Measurements from ENCODE around the gene KCNC3. TPM values are rescaled to one million over a fixed set of nuclear protein-coding genes. Genes with fewer than 3 reads are reported as not detected.

Gene KCNC3
- total and polyA plus RNA-seq, 3 experiments from 2014 or later: 0.68 to 0.73 TPM; not detected in 1

GRCh38 chr19:50371914-50372475 lies 42.8 kb upstream of the KCNC3 start:
- CTCF ChIA-PET: no interaction called here
- H3K27me3 Mint-ChIP-seq: peaks cover 0 to 7% of the 10 kb centered on the region in 2 donors
- no peaks in the 10 kb centered on the region for H3K36me3 ChIP-seq (ENCODE audit: insufficient read depth, low read length)
- no peak overlapping the region for H3K4me3 ChIP-seq (ENCODE audit: low read length)
- POLR2A ChIA-PET: no interaction called here
- H3K27ac ChIP-seq (ENCODE audit: low read depth, low read length): no peak overlapping the region
- H3K27ac Mint-ChIP-seq: no peak overlapping the region
- H3K4me1 ChIP-seq (ENCODE audit: insufficient read depth, low read length): peaks cover 6% of the 10 kb centered on the region
- H3K36me3 Mint-ChIP-seq: peaks cover 0 to 12% (median 2%) of the 10 kb centered on the region in 3 donors
- H3K4me3 Mint-ChIP-seq: no peak overlapping the region
- H3K27me3 ChIP-seq (ENCODE audit: insufficient read depth, low read length, poor library complexity, severe bottlenecking): no peaks in the 10 kb centered on the region
- H3K9me3 Mint-ChIP-seq: no peaks in the 10 kb centered on the region
- H3K9me3 ChIP-seq (ENCODE audit: low read length): no peaks in the 10 kb centered on the region
- H3K4me1 Mint-ChIP-seq: peaks cover 19 to 28% (median 20%) of the 10 kb centered on the region in 3 donors
- DNase-seq: no peak

- Histone ChIP-seq H3K36me3 (ENCODE audit: insufficient read depth, low read length) (no peaks in the 10 kb centered on the region), H3K4me1 (ENCODE audit: insufficient read depth, low read length) (peaks cover 12% of the 10 kb centered on the region), H3K27ac (ENCODE audit: low read depth, low read length) (peak overlapping the region; percentile 72), H3K9me3 (ENCODE audit: low read length) (no peaks in the 10 kb centered on the region), H3K27me3 (ENCODE audit: insufficient read depth, low read length, poor library complexity, severe bottlenecking) (no peaks in the 10 kb centered on the region), H3K4me3 (ENCODE audit: low read length) (peak overlapping the region; percentile 81)
- POLR2A ChIA-PET: interaction anchor here (1.5 kb wide), 1 partner anchor 12 kb away, joined by 7 read pairs; no protein-coding TSS in a partner anchor
- peaks cover 25 to 38% (median 34%) of the 10 kb centered on the region in 3 donors for H3K4me1 Mint-ChIP-seq
- H3K36me3 Mint-ChIP-seq: peaks cover 0 to 6% (median 0%) of the 10 kb centered on the region in 3 donors
- peak overlapping the region; percentile 42 to 96 (median 86) for H3K27ac Mint-ChIP-seq
- DNase-seq: peak; percentile 67 to 84 (median 76)
- CTCF ChIA-PET: interaction anchor here (0.5 to 3.0 kb wide), 10 partner anchors 10 to 414 kb away, joined by 3 to 22 read pairs (median 4); partner anchors contain the start of gene POLD1
- no peaks in the 10 kb centered on the region for H3K9me3 Mint-ChIP-seq
- peaks cover 0 to 3% of the 10 kb centered on the region in 2 donors for H3K27me3 Mint-ChIP-seq
- H3K4me3 Mint-ChIP-seq: peak overlapping the region; percentile 84 to 97 (median 90)
Measured at GRCh38 chr19:50368649-50369570, 39.7 kb upstream of the KCNC3 start.

GRCh38 chr19:50365434-50366306 lies 36.5 kb upstream of the KCNC3 start, which contains the start of gene NAPSA:
NAPSA (minus strand) TSS chr19:50365639; CDS start chr19:50365621, 18 bp downstream.
- Histone ChIP-seq H3K4me1 (ENCODE audit: insufficient read depth, low read length) (peaks cover 30% of the 10 kb centered on the region), H3K9me3 (ENCODE audit: low read length) (no peaks in the 10 kb centered on the region), H3K36me3 (ENCODE audit: insufficient read depth, low read length) (no peaks in the 10 kb centered on the region), H3K27me3 (ENCODE audit: insufficient read depth, low read length, poor library complexity, severe bottlenecking) (no peaks in the 10 kb centered on the region), H3K27ac (ENCODE audit: low read depth, low read length) (no peak within 1 kb of the TSS), H3K4me3 (ENCODE audit: low read length) (no peak within 1 kb of the TSS)
- H3K9me3 Mint-ChIP-seq: no peaks in the 10 kb centered on the region
- peaks cover 36 to 62% (median 57%) of the 10 kb centered on the region in 3 donors for H3K4me1 Mint-ChIP-seq
- H3K27me3 Mint-ChIP-seq: peaks cover 0 to 3% of the 10 kb centered on the region in 2 donors
- ChIA-PET CTCF (interaction anchor here (1.5 to 2.7 kb wide), 2 partner anchors 8 to 95 kb away, joined by 3 to 13 read pairs; no protein-coding TSS in a partner anchor), POLR2A (interaction anchor here (1.4 kb wide), 1 partner anchor 9 kb away, joined by 4 read pairs; no protein-coding TSS in a partner anchor)
- DNase-seq: no peak
- H3K27ac Mint-ChIP-seq: peak within 1 kb of the TSS; percentile 75 to 92 (median 86)
- peaks cover 0 to 6% (median 0%) of the 10 kb centered on the region in 3 donors for H3K36me3 Mint-ChIP-seq
- peak within 1 kb of the TSS; percentile 69 to 85 (median 74) for H3K4me3 Mint-ChIP-seq

- no peaks in the 10 kb centered on the region for H3K36me3 ChIP-seq (ENCODE audit: insufficient read depth, low read length)
- Mint-ChIP-seq H3K27ac (peak overlapping the region in 6 of 8 donors; percentile 7 to 89 (median 42)), H3K27me3 (peaks cover 0 to 1% of the 10 kb centered on the region in 2 donors), H3K9me3 (no peaks in the 10 kb centered on the region), H3K4me3 (peak overlapping the region in 3 of 7 donors; percentile 25 to 47 (median 33)), H3K4me1 (peaks cover 36 to 70% (median 64%) of the 10 kb centered on the region in 3 donors), H3K36me3 (peaks cover 0 to 6% (median 4%) of the 10 kb centered on the region in 3 donors)
- DNase-seq: no peak
- CTCF ChIA-PET: no interaction called here
- no peaks in the 10 kb centered on the region for H3K27me3 ChIP-seq (ENCODE audit: insufficient read depth, low read length, poor library complexity, severe bottlenecking)
- peaks cover 49% of the 10 kb centered on the region for H3K4me1 ChIP-seq (ENCODE audit: insufficient read depth, low read length)
- peak overlapping the region; percentile 25 for H3K27ac ChIP-seq (ENCODE audit: low read depth, low read length)
- H3K9me3 ChIP-seq (ENCODE audit: low read length): no peaks in the 10 kb centered on the region
- POLR2A ChIA-PET: no interaction called here
- H3K4me3 ChIP-seq (ENCODE audit: low read length): no peak overlapping the region
Measured at GRCh38 chr19:50362656-50363424, 33.7 kb upstream of the KCNC3 start.

GRCh38 chr19:50362030-50362412 lies 32.8 kb upstream of the KCNC3 start:
- no peaks in the 10 kb centered on the region for H3K9me3 ChIP-seq (ENCODE audit: low read length)
- POLR2A ChIA-PET: interaction anchor here (0.7 to 1.4 kb wide), 2 partner anchors 14 to 22 kb away, joined by 3 to 4 read pairs; partner anchors contain the start of genes NR1H2 and POLD1
- DNase-seq: no peak
- H3K27me3 Mint-ChIP-seq: peaks cover 0 to 1% of the 10 kb centered on the region in 2 donors
- no peaks in the 10 kb centered on the region for H3K36me3 ChIP-seq (ENCODE audit: insufficient read depth, low read length)
- H3K4me3 ChIP-seq (ENCODE audit: low read length): no peak overlapping the region
- no peaks in the 10 kb centered on the region for H3K27me3 ChIP-seq (ENCODE audit: insufficient read depth, low read length, poor library complexity, severe bottlenecking)
- peaks cover 39 to 71% (median 70%) of the 10 kb centered on the region in 3 donors for H3K4me1 Mint-ChIP-seq
- H3K27ac Mint-ChIP-seq: peak overlapping the region in 3 of 8 donors; percentile 40 to 90 (median 48)
- H3K4me1 ChIP-seq (ENCODE audit: insufficient read depth, low read length): peaks cover 49% of the 10 kb centered on the region
- no peak overlapping the region for H3K4me3 Mint-ChIP-seq
- H3K9me3 Mint-ChIP-seq: no peaks in the 10 kb centered on the region
- CTCF ChIA-PET: no interaction called here
- peaks cover 0 to 11% (median 4%) of the 10 kb centered on the region in 3 donors for H3K36me3 Mint-ChIP-seq
- H3K27ac ChIP-seq (ENCODE audit: low read depth, low read length): no peak overlapping the region

- H3K36me3 Mint-ChIP-seq: peaks cover 0 to 11% (median 4%) of the 10 kb centered on the region in 3 donors
- CTCF ChIA-PET: no interaction called here
- DNase-seq: no peak
Measured at GRCh38 chr19:50361290-50362029, 32.3 kb upstream of the KCNC3 start.

More at GRCh38 chr19:50361290-50362029, 32.3 kb upstream of the KCNC3 start:
- peaks cover 0 to 1% of the 10 kb centered on the region in 2 donors for H3K27me3 Mint-ChIP-seq
- H3K9me3 Mint-ChIP-seq: no peaks in the 10 kb centered on the region
- POLR2A ChIA-PET: interaction anchor here (0.7 to 1.4 kb wide), 2 partner anchors 15 to 23 kb away, joined by 3 to 4 read pairs; partner anchors contain the start of genes NR1H2 and POLD1
- no peaks in the 10 kb centered on the region for H3K9me3 ChIP-seq (ENCODE audit: low read length)
- H3K27ac ChIP-seq (ENCODE audit: low read depth, low read length): no peak overlapping the region
- peak overlapping the region in 3 of 8 donors; percentile 40 to 86 (median 48) for H3K27ac Mint-ChIP-seq
- no peak overlapping the region for H3K4me3 ChIP-seq (ENCODE audit: low read length)
- no peaks in the 10 kb centered on the region for H3K36me3 ChIP-seq (ENCODE audit: insufficient read depth, low read length)
- no peaks in the 10 kb centered on the region for H3K27me3 ChIP-seq (ENCODE audit: insufficient read depth, low read length, poor library complexity, severe bottlenecking)
- peaks cover 49% of the 10 kb centered on the region for H3K4me1 ChIP-seq (ENCODE audit: insufficient read depth, low read length)
- peaks cover 41 to 73% (median 73%) of the 10 kb centered on the region in 3 donors for H3K4me1 Mint-ChIP-seq
- H3K4me3 Mint-ChIP-seq: no peak overlapping the region

All from CD8-positive, alpha-beta memory T cell (primary cell).